ENCODE results near the gene ISCU. TPM values are rescaled to one million over a fixed set of nuclear protein-coding genes. Genes with fewer than 3 reads are reported as not detected.

ISCU gene
- polyA plus RNA-seq, 1 of the 3 experiments (the other 2 are of a cell fraction), result 165 TPM

Other genes starting within 250 kb of the ISCU start
- gene CMKLR1, start 223.3 kb upstream of the ISCU start, polyA plus RNA-seq (2012; rRNA removed), result 0.15 and 0.31 TPM in 2 replicates
- 1.0 and 1.2 TPM in 2 replicates for gene FICD, start 47.3 kb upstream of the ISCU start, polyA plus RNA-seq (2012; rRNA removed)
- gene SART3, start 1.4 kb upstream of the ISCU start, polyA plus RNA-seq (2012; rRNA removed), result 23.4 and 28.9 TPM in 2 replicates
- 25.7 and 28.2 TPM in 2 replicates for gene TMEM119, start 35.5 kb downstream of the ISCU start, polyA plus RNA-seq (2012; rRNA removed)
- 2.8 and 3.2 TPM in 2 replicates for gene SELPLG, start 71.3 kb downstream of the ISCU start, polyA plus RNA-seq (2012; rRNA removed)
- 150 and 214 TPM in 2 replicates for gene CORO1C, start 168.9 kb downstream of the ISCU start, polyA plus RNA-seq (2012; rRNA removed)

Measured in SK-N-SH (cell line).